ENCODE measurements around the gene ROM1.

The ROM1 gene

DNA sequence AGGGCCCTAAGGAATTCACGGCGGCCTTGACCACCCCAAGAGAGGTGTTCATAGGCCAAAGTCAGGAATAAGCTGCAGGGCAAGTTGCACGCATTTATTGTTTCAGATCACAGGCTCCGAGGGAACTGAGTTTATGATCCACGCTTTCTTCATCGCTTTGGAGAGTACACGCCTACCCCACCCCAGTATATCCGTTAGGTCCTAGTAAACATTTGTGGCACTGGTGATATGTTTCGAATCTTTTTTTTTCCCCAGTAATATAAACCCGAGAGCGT, 32.6 kb downstream of the ROM1 start:
- H2AFZ ChIP-seq (ENCODE audit: low read length): no peak overlapping the region
- TF ChIP-seq, protein P1, sequence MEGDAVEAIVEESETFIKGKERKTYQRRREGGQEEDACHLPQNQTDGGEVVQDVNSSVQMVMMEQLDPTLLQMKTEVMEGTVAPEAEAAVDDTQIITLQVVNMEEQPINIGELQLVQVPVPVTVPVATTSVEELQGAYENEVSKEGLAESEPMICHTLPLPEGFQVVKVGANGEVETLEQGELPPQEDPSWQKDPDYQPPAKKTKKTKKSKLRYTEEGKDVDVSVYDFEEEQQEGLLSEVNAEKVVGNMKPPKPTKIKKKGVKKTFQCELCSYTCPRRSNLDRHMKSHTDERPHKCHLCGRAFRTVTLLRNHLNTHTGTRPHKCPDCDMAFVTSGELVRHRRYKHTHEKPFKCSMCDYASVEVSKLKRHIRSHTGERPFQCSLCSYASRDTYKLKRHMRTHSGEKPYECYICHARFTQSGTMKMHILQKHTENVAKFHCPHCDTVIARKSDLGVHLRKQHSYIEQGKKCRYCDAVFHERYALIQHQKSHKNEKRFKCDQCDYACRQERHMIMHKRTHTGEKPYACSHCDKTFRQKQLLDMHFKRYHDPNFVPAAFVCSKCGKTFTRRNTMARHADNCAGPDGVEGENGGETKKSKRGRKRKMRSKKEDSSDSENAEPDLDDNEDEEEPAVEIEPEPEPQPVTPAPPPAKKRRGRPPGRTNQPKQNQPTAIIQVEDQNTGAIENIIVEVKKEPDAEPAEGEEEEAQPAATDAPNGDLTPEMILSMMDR (IDR thresholded peaks at IDR 0.05; ENCODE audit: low read length): no peak
- TF ChIP-seq EZH2 (IDR thresholded peaks at IDR 0.05; ENCODE audit: borderline replicate concordance, low read length): no peak
- peaks cover 55% of the 10 kb centered on the region for H3K36me3 ChIP-seq (ENCODE audit: insufficient read depth, low read length)
- H3K9me2 ChIP-seq (ENCODE audit: low read depth, low read length): no peaks in the 10 kb centered on the region
- H4K20me1 ChIP-seq (ENCODE audit: insufficient read depth, low read length): no peaks in the 10 kb centered on the region
- no peaks in the 10 kb centered on the region for H3K9me3 ChIP-seq (ENCODE audit: low read length)
- no peaks in the 10 kb centered on the region for H3F3A ChIP-seq (ENCODE audit: insufficient read depth, low read length)
- H3K79me2 ChIP-seq (ENCODE audit: insufficient read depth, low read length): peaks cover 36% of the 10 kb centered on the region
- H3K4me1 ChIP-seq (ENCODE audit: insufficient read depth, low read length, severe bottlenecking): peaks cover 21% of the 10 kb centered on the region
- peak overlapping the region; percentile 91 for H3K4me3 ChIP-seq (ENCODE audit: low read depth, low read length, poor library complexity, severe bottlenecking)
- peak overlapping the region; percentile 67 for H3K4me2 ChIP-seq (ENCODE audit: low read length)
- peak overlapping the region; percentile 86 for H3K9ac ChIP-seq (ENCODE audit: low read length)
- H3K27me3 ChIP-seq (ENCODE audit: insufficient read depth, low read length): no peaks in the 10 kb centered on the region
- peak overlapping the region; percentile 74 for H3K27ac ChIP-seq (ENCODE audit: low read depth, low read length, poor library complexity, severe bottlenecking)

- H3K9me3 ChIP-seq (ENCODE audit: low read length): no peaks in the 10 kb centered on the region
- H3K4me3 ChIP-seq (ENCODE audit: low read depth, low read length, poor library complexity, severe bottlenecking): peak within 1 kb of the TSS; percentile 91
- peaks cover 57% of the 10 kb centered on the region for H3K36me3 ChIP-seq (ENCODE audit: insufficient read depth, low read length)
- H3K9ac ChIP-seq (ENCODE audit: low read length): peak within 1 kb of the TSS; percentile 86
- H3K27me3 ChIP-seq (ENCODE audit: insufficient read depth, low read length): no peaks in the 10 kb centered on the region
- peak within 1 kb of the TSS; percentile 74 for H3K27ac ChIP-seq (ENCODE audit: low read depth, low read length, poor library complexity, severe bottlenecking)
- H2AFZ ChIP-seq (ENCODE audit: low read length): no peak within 1 kb of the TSS
- H3K79me2 ChIP-seq (ENCODE audit: insufficient read depth, low read length): peaks cover 32% of the 10 kb centered on the region
- peaks cover 22% of the 10 kb centered on the region for H3K4me1 ChIP-seq (ENCODE audit: insufficient read depth, low read length, severe bottlenecking)
- TF ChIP-seq, protein P1 (IDR thresholded peaks at IDR 0.05; ENCODE audit: low read length): no peak
- TF ChIP-seq EZH2 (IDR thresholded peaks at IDR 0.05; ENCODE audit: borderline replicate concordance, low read length): no peak
- no peaks in the 10 kb centered on the region for H4K20me1 ChIP-seq (ENCODE audit: insufficient read depth, low read length)
- peak within 1 kb of the TSS; percentile 67 for H3K4me2 ChIP-seq (ENCODE audit: low read length)
- H3F3A ChIP-seq (ENCODE audit: insufficient read depth, low read length): no peaks in the 10 kb centered on the region
- H3K9me2 ChIP-seq (ENCODE audit: low read depth, low read length): no peaks in the 10 kb centered on the region
Observed at GRCh38 chr11:62645946-62646824, 33.1 kb downstream of the ROM1 start, which contains the start of gene GANAB. Gene GANAB, minus strand, starts transcription at chr11:62646613. Its CDS starts 14 bp downstream, at chr11:62646599.

- H3K4me2 ChIP-seq (ENCODE audit: low read length): peak overlapping the region; percentile 52
- peaks cover 30% of the 10 kb centered on the region for H3K4me1 ChIP-seq (ENCODE audit: insufficient read depth, low read length, severe bottlenecking)
- H3F3A ChIP-seq (ENCODE audit: insufficient read depth, low read length): no peaks in the 10 kb centered on the region
- H3K79me2 ChIP-seq (ENCODE audit: insufficient read depth, low read length): peaks cover 36% of the 10 kb centered on the region
- H3K4me3 ChIP-seq (ENCODE audit: low read depth, low read length, poor library complexity, severe bottlenecking): peak overlapping the region; percentile 91
- H3K9ac ChIP-seq (ENCODE audit: low read length): peak overlapping the region; percentile 34; the same call in 1 of the 2 replicates
- no peak overlapping the region for H2AFZ ChIP-seq (ENCODE audit: low read length)
- no peaks in the 10 kb centered on the region for H4K20me1 ChIP-seq (ENCODE audit: insufficient read depth, low read length)
- TF ChIP-seq, protein P1 (IDR thresholded peaks at IDR 0.05; ENCODE audit: low read length): no peak
- TF ChIP-seq EZH2 (IDR thresholded peaks at IDR 0.05; ENCODE audit: borderline replicate concordance, low read length): no peak
- H3K27ac ChIP-seq (ENCODE audit: low read depth, low read length, poor library complexity, severe bottlenecking): peak overlapping the region; percentile 21
- peaks cover 57% of the 10 kb centered on the region for H3K36me3 ChIP-seq (ENCODE audit: insufficient read depth, low read length)
- H3K9me2 ChIP-seq (ENCODE audit: low read depth, low read length): no peaks in the 10 kb centered on the region
- H3K9me3 ChIP-seq (ENCODE audit: low read length): no peaks in the 10 kb centered on the region
- no peaks in the 10 kb centered on the region for H3K27me3 ChIP-seq (ENCODE audit: insufficient read depth, low read length)
Observed at GRCh38 chr11:62646825-62647608, 34.0 kb downstream of the ROM1 start.
